WTC11 (cell line): Measurements from ENCODE around the gene NOXO1.
A peak's percentile ranks its signal among the peaks of the same experiment; 100 is the strongest.

Experiments
- SP1 ChIP-seq: sonication (generic); formaldehyde crosslinking; conservative IDR thresholded peaks from 2 replicates; pipeline ENCODE4 v1.8.1; 2022; ENCODE audit warnings: missing genetic modification reagents
- TF ChIP-seq, protein P1 (sequence below): sonication (generic); formaldehyde crosslinking; IDR thresholded peaks from 2 replicates; pipeline ENCODE4 v1.8.0; 2022; ENCODE audit warnings: mild to moderate bottlenecking, missing genetic modification reagents
- TF ChIP-seq, protein P2 (sequence below): sonication (generic); formaldehyde crosslinking; IDR thresholded peaks from 2 replicates; pipeline ENCODE4 v1.8.0; 2022; ENCODE audit warnings: mild to moderate bottlenecking, missing genetic modification reagents

DNA sequence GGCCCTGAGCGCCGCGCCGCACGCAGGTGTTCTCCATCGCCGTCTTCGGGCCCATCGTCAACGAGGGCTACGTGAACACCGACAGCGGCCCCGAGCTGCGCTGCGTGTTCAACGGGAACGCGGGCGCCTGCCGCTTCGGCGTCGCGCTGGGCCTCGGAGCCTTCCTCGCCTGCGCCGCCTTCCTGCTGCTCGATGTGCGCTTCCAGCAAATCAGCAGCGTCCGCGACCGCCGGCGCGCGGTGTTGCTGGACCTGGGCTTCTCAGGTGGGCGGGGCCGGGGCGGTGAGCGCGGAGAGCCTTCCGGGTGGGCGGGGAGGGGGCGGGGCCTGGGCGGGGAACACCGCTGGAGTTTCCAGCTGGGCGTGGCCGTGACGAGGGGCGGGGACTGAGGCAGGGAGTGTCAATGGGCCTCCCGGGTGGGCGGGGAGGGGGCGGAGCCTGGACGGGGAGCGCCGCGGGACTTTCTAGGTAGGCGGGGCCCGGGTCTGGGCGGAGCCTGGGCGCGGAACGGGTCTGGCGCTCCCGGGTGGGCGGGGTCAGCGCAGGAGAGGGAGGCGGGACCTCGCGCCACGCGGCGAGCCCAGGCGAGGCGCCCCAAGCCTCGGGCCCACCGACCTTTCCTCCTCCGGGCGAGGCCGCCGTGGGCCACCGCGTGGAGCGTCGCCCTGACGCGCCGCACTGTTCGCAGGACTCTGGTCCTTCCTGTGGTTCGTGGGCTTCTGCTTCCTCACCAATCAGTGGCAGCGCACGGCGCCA lies 10.9 kb upstream of the NOXO1 start:
- TF ChIP-seq, protein P1, sequence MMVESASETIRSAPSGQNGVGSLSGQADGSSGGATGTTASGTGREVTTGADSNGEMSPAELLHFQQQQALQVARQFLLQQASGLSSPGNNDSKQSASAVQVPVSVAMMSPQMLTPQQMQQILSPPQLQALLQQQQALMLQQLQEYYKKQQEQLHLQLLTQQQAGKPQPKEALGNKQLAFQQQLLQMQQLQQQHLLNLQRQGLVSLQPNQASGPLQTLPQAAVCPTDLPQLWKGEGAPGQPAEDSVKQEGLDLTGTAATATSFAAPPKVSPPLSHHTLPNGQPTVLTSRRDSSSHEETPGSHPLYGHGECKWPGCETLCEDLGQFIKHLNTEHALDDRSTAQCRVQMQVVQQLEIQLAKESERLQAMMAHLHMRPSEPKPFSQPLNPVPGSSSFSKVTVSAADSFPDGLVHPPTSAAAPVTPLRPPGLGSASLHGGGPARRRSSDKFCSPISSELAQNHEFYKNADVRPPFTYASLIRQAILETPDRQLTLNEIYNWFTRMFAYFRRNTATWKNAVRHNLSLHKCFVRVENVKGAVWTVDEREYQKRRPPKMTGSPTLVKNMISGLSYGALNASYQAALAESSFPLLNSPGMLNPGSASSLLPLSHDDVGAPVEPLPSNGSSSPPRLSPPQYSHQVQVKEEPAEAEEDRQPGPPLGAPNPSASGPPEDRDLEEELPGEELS (CRISPR knock-in tag) = peak; percentile 97
- peak; percentile 83 for TF ChIP-seq SP1
- TF ChIP-seq, protein P2, sequence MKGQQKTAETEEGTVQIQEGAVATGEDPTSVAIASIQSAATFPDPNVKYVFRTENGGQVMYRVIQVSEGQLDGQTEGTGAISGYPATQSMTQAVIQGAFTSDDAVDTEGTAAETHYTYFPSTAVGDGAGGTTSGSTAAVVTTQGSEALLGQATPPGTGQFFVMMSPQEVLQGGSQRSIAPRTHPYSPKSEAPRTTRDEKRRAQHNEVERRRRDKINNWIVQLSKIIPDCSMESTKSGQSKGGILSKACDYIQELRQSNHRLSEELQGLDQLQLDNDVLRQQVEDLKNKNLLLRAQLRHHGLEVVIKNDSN (CRISPR knock-in tag) = peak; percentile 69; the same call in 1 of the 2 replicates
